HG02588 (cell line): ENCODE results near the gene RETN.

Experiments
- ATAC-seq: cut with Tn5 transposase; IDR thresholded peaks from one replicate; pipeline ENCODE4 v1.9.1; 2021; ENCODE audit warnings: mild to moderate bottlenecking, moderate library complexity; ENCODE audit not compliant: unreplicated experiment

The RETN gene

GRCh38 chr19:7681340-7682174 lies 12.7 kb downstream of the RETN start:
- no peak for ATAC-seq

- no peak for ATAC-seq
Measured at GRCh38 chr19:7682175-7682855, 13.5 kb downstream of the RETN start.

GRCh38 chr19:7685546-7686445 lies 16.9 kb downstream of the RETN start:
- ATAC-seq: no peak

- ATAC-seq: no peak
Measured at GRCh38 chr19:7687177-7687576, 18.3 kb downstream of the RETN start.

GRCh38 chr19:7689165-7689564 lies 20.3 kb downstream of the RETN start:
- no peak for ATAC-seq

GRCh38 chr19:7690779-7691258 lies 22.0 kb downstream of the RETN start:
- no peak for ATAC-seq

GRCh38 chr19:7691497-7691896 lies 22.6 kb downstream of the RETN start:
- no peak for ATAC-seq

GRCh38 chr19:7692417-7693088 lies 23.7 kb downstream of the RETN start:
- ATAC-seq: no peak

GRCh38 chr19:7694499-7694898 lies 25.6 kb downstream of the RETN start:
- no peak for ATAC-seq

GRCh38 chr19:7697721-7698287 lies 29.0 kb downstream of the RETN start:
- no peak for ATAC-seq

- ATAC-seq: no peak
Measured at GRCh38 chr19:7698583-7698982, 29.7 kb downstream of the RETN start.

GRCh38 chr19:7699003-7699402 lies 30.2 kb downstream of the RETN start:
- no peak for ATAC-seq

- ATAC-seq: no peak
Measured at GRCh38 chr19:7699417-7700401, 30.9 kb downstream of the RETN start.

- ATAC-seq: no peak
Measured at GRCh38 chr19:7701049-7701653, 32.3 kb downstream of the RETN start.

GRCh38 chr19:7701654-7702457 lies 33.0 kb downstream of the RETN start, which contains the start of gene FCER2:
Gene FCER2, minus strand, starts transcription at chr19:7702131. Its CDS starts 2,371 bp downstream, at chr19:7699760.
- peak; percentile 45 for ATAC-seq

- no peak for ATAC-seq
Measured at GRCh38 chr19:7703332-7703731, 34.5 kb downstream of the RETN start.

GRCh38 chr19:7704280-7705060 lies 35.6 kb downstream of the RETN start:
- no peak for ATAC-seq
